NCI-H1436 treated with DMSO at 0.1 percent for 48 hours (cell line): ENCODE data around the gene CXCL13.
"Not testable (repeated sequence)": the region's sequence is repeated elsewhere in the genome, so short reads cannot be mapped to it uniquely, and the experiment has no call there.

Experiments used
- DNase-seq: peaks from one replicate; lab custom pipeline; 2025; lab: John Stamatoyannopoulos, UW

The CXCL13 gene, protein sequence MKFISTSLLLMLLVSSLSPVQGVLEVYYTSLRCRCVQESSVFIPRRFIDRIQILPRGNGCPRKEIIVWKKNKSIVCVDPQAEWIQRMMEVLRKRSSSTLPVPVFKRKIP

GRCh38 chr4:77605210-77605902, at the start of gene CXCL13:
CXCL13 (plus strand) TSS chr4:77605820; CDS start chr4:77605866, 46 bp downstream.
- no peak for DNase-seq

GRCh38 chr4:77560170-77560569, 45.5 kb upstream of the CXCL13 start:
- DNase-seq: no peak

DNA sequence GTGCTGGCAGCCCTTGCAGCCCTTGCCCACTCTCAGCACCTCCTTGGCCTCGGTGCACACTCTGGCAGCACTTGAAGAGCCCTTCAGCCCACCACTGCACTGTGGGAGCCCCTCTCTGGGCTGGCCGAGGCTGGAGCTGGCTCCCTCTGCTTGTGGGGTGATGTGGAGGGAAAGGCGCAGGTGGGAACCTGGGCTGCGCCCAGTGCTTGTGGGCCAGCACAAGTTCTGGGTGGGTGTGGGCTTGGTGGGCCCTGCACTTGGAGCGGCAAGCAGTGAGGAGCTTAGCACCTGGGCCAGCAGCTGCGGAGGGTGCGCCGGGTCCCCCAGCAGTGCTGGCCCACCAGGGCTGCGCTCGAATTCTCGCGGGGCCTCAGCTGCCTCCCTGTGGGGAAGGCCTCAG, 43.9 kb upstream of the CXCL13 start:
- not testable (repeated sequence) for DNase-seq

DNA sequence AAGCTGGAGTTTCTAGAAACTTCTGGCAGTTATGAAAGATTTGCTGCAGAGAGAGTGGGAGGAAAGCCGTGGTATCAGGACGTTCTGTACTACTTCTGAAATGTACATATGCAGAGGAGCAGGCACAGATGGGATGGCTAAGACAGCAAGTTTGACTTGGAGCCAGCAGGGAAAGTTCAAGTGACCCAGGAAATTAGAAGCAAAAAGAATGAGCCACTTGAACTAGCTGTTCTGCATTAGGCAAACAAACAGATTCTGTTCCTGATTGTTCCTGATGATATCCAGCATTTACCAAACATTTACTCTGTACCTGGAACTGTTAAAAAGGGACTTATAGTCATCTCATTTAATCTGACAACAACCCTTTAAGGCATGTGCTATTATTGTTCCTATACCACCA, 41.4 kb upstream of the CXCL13 start:
- no peak for DNase-seq

GRCh38 chr4:77566148-77566547, 39.5 kb upstream of the CXCL13 start:
- no peak for DNase-seq

- DNase-seq: no peak
Measured at GRCh38 chr4:77567549-77567948, 38.1 kb upstream of the CXCL13 start.

- not testable (repeated sequence) for DNase-seq
Measured at GRCh38 chr4:77570508-77571214, 35.0 kb upstream of the CXCL13 start.

GRCh38 chr4:77576351-77576750, 29.3 kb upstream of the CXCL13 start:
- DNase-seq: no peak

- DNase-seq: no peak
Measured at GRCh38 chr4:77578145-77578544, 27.5 kb upstream of the CXCL13 start.

DNA sequence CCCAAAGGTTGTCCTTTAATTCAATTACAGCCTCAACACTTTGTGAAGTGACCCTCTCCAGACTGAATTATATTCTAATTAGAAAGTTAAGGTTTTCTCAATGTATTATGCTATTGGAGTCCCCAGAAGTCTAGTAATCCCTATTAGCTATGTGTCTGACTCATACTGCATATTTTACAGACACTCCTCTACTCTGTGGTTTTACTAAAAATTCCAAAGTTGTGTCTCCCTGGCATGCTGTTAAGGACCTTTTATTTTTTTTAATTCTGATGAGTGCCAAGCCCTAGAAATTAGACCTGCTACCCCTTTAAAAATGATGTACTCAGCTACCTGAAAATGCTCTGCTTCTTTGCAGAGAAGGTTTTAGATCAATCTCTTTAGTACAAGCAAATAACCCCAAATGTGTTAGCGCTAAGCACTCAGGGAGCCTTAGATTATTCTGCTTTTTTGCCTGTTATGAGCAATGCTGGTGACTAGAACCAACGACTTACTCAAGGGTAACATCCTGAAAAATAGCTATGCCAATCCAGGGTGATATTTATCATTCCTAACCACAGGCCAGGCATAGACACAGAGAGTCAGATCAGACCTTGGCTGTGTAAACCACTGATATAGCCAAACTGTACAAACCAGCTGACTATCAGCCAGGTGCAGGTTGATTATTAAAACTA, 26.1 kb upstream of the CXCL13 start:
- DNase-seq: no peak

DNA sequence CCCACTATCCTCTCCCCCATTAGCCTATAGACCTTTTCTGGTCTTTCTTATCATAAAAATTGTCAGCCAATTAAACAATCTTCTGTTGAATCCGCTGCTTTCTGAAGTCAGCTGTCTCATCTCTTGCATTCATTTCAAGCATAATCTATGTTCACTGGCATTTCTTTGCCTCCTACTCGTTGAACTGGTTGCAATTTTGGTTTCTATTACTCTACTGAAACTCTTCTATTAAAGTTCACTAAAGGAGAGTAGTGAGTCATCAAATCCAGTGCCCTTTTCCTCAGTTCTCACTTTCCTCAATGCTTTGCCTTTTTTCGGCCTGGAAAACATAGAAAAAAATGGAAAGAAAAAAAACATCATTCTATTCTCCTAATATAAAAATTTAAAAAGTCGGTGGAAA, 23.9 kb upstream of the CXCL13 start:
- no peak for DNase-seq

GRCh38 chr4:77582156-77582555, 23.5 kb upstream of the CXCL13 start:
- no peak for DNase-seq

GRCh38 chr4:77582711-77583110, 22.9 kb upstream of the CXCL13 start:
- no peak for DNase-seq

DNA sequence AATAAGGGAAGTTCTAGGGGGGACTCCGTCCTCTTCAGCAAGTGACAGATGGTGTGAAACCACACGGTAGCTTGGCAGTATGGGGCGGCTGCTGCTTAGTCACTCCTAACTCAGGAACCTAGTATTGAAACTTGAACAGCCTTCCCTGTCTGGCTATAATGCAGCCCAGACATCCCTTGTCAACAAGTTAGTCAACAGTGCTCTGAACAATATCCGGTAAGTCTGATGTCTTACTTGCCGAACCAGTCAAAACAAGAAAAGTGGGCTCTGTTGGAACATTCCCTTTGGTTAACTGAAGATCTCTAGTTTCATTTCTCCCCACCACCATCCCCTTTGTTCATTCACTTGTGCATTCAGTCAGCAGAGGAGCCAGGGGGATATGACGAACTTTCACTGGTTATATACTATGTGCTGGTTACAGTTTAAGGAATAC, 18.7 kb upstream of the CXCL13 start:
- DNase-seq: no peak

DNA sequence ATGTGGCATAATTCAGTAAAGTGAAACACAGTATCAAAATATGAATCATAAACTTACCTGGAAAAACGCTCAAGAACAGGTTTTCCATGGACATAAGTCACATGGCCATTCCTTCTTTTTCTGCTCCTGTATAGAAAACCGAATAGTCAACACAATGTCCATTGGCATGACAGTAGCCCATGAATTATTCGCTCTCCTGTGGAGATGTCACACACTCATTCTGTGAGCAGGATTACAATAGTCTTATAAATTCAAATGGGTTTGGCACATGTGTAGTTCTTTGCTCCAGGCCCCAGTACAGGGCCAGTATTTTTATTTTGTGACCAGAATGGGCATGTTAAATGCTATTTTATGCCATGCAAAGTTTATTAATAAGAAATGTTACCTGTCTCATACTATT, 15.1 kb upstream of the CXCL13 start:
- DNase-seq: no peak

- no peak for DNase-seq
Measured at GRCh38 chr4:77591532-77591931, 14.1 kb upstream of the CXCL13 start.

GRCh38 chr4:77593101-77593500, 12.5 kb upstream of the CXCL13 start:
- no peak for DNase-seq

- no peak for DNase-seq
Measured at GRCh38 chr4:77593993-77594392, 11.6 kb upstream of the CXCL13 start.

GRCh38 chr4:77595364-77595973, 10.2 kb upstream of the CXCL13 start:
- DNase-seq: no peak

DNA sequence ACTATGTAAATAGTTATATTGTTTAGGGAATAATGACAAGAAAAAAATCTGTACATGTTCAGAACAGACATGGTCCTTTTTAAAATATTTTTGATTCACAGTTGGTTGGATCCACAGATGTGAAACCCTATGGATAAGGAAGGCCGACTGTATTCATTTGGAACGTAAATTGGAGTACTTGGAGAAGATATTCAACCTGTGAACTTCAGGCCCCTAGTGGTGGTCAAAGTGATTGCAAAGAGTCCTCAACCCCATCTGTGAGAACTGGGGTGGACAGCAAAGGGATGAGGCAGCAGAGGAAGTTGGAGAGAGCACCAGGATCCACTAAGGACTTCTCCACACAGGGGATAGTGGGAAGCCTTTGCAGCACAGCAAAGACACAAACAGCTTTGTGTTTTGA, 6.2 kb upstream of the CXCL13 start:
- no peak for DNase-seq

DNA sequence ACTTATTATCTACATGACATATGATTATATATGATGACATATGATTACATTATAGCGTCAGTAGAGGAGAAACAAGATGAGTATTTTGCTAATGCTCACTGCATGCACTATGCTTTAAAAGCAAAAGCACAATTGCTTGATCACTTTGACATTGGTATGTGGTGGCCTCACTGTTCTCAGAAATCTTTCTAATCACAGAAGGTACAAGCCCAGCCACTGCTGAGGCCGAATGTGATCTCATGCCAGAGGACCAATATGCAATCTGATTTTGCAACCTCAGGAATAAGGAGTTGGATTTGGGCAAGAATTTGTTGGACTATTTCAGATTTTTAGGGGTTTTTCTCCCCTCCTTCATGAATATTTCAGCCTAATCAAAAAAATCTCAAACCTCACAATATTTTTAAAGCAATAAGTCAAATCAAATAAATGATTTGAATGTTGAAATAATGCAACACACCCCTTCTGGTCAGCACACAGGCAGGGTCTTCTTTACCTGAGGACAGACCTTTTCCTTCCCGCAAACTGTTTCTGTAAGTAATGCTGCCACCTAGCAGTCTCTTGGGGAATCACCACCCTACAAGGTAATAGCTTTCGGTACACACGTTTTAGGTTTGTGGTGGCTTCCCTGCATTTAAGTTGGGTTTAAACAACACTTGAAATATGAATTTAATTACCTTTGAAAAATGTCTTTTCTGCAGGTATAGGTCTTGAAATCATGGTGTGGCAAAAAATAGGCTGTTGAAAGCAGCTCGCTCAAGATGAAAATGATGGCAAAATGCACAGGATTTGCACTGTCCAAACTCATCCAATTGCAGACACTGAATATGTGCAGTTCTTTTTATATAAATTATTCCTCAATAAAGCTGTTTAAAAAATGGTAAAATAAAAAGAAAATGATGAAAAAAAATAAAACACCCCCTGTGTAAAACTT, 4.8 kb upstream of the CXCL13 start:
- no peak for DNase-seq
